ENCODE data around the gene ZNF529. TPM values are rescaled to one million over a fixed set of nuclear protein-coding genes. Genes with fewer than 3 reads are reported as not detected.

ZNF529 gene
- total RNA-seq, 2 donors from 2014 or later, result 2.1 to 5.0 TPM

DNA sequence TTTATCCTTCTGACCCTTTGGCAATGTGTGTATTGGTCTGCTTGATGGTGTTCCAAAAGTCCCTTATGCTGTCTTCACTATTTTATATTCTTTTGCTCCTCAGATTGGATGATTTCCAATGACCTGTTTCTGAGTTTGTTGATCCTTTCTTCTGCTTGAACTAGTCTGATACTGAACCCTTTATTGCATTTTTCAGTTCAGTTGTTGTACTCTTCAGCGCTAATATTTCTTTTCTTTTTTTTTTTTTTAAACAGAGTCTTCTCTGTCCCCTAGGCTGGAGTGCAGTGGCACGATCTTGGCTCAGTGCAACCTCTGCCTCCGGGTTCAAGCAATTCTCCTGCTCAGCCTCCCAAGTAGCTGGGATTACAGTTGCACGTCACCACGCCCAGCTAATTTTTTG lies 71.1 kb downstream of the ZNF529 start:
- H3K4me3 ChIP-seq, result no peak overlapping the region
- no peaks in the 10 kb centered on the region for H3K36me3 ChIP-seq
- TF ChIP-seq, protein P1, sequence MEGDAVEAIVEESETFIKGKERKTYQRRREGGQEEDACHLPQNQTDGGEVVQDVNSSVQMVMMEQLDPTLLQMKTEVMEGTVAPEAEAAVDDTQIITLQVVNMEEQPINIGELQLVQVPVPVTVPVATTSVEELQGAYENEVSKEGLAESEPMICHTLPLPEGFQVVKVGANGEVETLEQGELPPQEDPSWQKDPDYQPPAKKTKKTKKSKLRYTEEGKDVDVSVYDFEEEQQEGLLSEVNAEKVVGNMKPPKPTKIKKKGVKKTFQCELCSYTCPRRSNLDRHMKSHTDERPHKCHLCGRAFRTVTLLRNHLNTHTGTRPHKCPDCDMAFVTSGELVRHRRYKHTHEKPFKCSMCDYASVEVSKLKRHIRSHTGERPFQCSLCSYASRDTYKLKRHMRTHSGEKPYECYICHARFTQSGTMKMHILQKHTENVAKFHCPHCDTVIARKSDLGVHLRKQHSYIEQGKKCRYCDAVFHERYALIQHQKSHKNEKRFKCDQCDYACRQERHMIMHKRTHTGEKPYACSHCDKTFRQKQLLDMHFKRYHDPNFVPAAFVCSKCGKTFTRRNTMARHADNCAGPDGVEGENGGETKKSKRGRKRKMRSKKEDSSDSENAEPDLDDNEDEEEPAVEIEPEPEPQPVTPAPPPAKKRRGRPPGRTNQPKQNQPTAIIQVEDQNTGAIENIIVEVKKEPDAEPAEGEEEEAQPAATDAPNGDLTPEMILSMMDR (IDR thresholded peaks at IDR 0.05), result no peak
- intact Hi-C loops (cut with DNase I), result no loop called here
- no peaks in the 10 kb centered on the region for H3K27me3 ChIP-seq
- H3K9ac ChIP-seq (ENCODE audit: low read depth in 2 of 2, low read length in 2 of 2), result no peak overlapping the region
- H3K9me3 ChIP-seq, result peaks cover 4% of the 10 kb centered on the region
- no peak for DNase-seq
- H3K4me1 ChIP-seq, result no peaks in the 10 kb centered on the region
- H3K27ac ChIP-seq, result no peak overlapping the region

DNA sequence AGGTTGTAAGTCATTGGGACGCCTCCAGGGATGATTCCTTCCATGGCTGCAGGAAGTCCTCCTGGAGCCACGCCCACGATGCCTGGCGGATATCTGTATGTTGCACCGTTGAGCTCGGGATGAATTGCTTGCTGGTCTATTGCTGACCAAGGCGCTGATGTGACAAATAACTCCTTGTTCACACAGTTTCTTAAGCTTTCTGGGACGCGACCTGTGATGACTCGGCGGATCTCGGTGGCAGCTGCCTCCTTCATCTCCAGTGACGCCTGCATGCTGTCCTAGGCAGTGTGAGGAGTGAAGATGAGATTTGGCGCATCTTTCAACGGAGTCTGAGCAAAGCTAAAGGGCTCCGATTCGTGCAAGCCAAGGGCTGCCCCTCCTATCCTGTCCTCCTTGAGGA lies 76.1 kb downstream of the ZNF529 start:
- Histone ChIP-seq H3K4me1 (no peaks in the 10 kb centered on the region), H3K4me3 (no peak overlapping the region), H3K9me3 (no peaks in the 10 kb centered on the region), H3K27ac (no peak overlapping the region), H3K27me3 (no peaks in the 10 kb centered on the region), H3K9ac (ENCODE audit: low read depth in 2 of 2, low read length in 2 of 2) (no peak overlapping the region), H3K36me3 (no peaks in the 10 kb centered on the region)
- intact Hi-C loops (cut with DNase I), result loop anchor here (10.0 kb wide), 1 partner anchor 302 kb away; no protein-coding TSS in a partner anchor
- no peak for DNase-seq
- TF ChIP-seq, protein P1 (IDR thresholded peaks at IDR 0.05), result no peak

Other genes with a start within 250 kb of the ZNF529 start
- 1 to 10 TPM; 3.4 to 5.0 TPM for gene ZFP14, start 194.1 kb downstream of the ZNF529 start, total RNA-seq
- 1 to 10 TPM; 1.3 to 2.0 TPM for gene ZFP82, start 154.6 kb downstream of the ZNF529 start, total RNA-seq
- 1 to 10 TPM; 5.0 to 6.7 TPM for gene ZNF566, start 83.7 kb downstream of the ZNF529 start, total RNA-seq
- 1 to 10 TPM; 4.8 to 6.4 TPM for gene ZNF260, start 45.0 kb downstream of the ZNF529 start, total RNA-seq
- 1 to 10 TPM in 1 of 2 donors, under 1 TPM in 1; 0.37 to 1.9 TPM for gene ZNF382, start 32.0 kb upstream of the ZNF529 start, total RNA-seq
- 1 to 10 TPM; 3.7 to 4.2 TPM for gene ZNF461, start 93.5 kb upstream of the ZNF529 start, total RNA-seq
- gene ZNF567, start 114.3 kb upstream of the ZNF529 start, total RNA-seq, result 1 to 10 TPM; 2.7 to 4.6 TPM
- gene ZNF850, start 199.5 kb upstream of the ZNF529 start, total RNA-seq, result 1 to 10 TPM; 1.1 to 3.1 TPM

Data from colonic mucosa (tissue), 4 donors.